HepG2 (cell line): ENCODE results near the gene PEX10. TPM values are rescaled to one million over a fixed set of nuclear protein-coding genes. Genes with fewer than 3 reads are reported as not detected.

Source experiments
- AKAP8 ChIP-seq: sonication (generic); formaldehyde crosslinking; IDR thresholded peaks from 2 replicates; pipeline ENCODE4 v1.5.1; 2020; ENCODE audit warnings: mild to moderate bottlenecking, missing genetic modification reagents
- ARID4A ChIP-seq: sonication (generic); formaldehyde crosslinking; IDR thresholded peaks from 2 replicates; pipeline ENCODE4 v1.5.0; 2020; ENCODE audit warnings: mild to moderate bottlenecking, missing genetic modification reagents, borderline replicate concordance
- BRF2 ChIP-seq: sonication (generic); formaldehyde crosslinking; IDR thresholded peaks from 2 replicates; pipeline ENCODE4 v1.8.1; 2022; ENCODE audit warnings: mild to moderate bottlenecking, missing genetic modification reagents
- CBFB ChIP-seq: sonication (generic); formaldehyde crosslinking; IDR thresholded peaks from 2 replicates; pipeline ENCODE4 v1.4.0; 2020; ENCODE audit warnings: missing genetic modification reagents
- ELF3 ChIP-seq: IDR thresholded peaks from 2 replicates; pipeline ENCODE4 v1.6.1; 2016; ENCODE audit warnings: missing genetic modification reagents, missing compliant biosample characterization
- ETV5 ChIP-seq: IDR thresholded peaks from 2 replicates; pipeline ENCODE4 v1.6.1; 2018; ENCODE audit warnings: missing biosample characterization, missing genetic modification reagents, inconsistent platforms, borderline replicate concordance
- HDAC2 ChIP-seq: sonication (generic); formaldehyde crosslinking; IDR thresholded peaks from 2 replicates; pipeline ENCODE4 v1.4.0; 2020; ENCODE audit warnings: missing genetic modification reagents
- HMG20B ChIP-seq: conservative IDR thresholded peaks from 2 replicates; pipeline ENCODE4 v1.6.1; 2016; ENCODE audit warnings: missing genetic modification reagents, missing compliant biosample characterization
- KMT2A ChIP-seq: sonication (generic); formaldehyde crosslinking; IDR thresholded peaks from 2 replicates; pipeline ENCODE4 v1.4.0; 2020; ENCODE audit warnings: missing genetic modification reagents
- MBD4 ChIP-seq: IDR thresholded peaks from 2 replicates; pipeline ENCODE4 v1.6.1; 2012; ENCODE audit warnings: low read length, inconsistent platforms, borderline replicate concordance
- MNT ChIP-seq: fragments of 450-650 bp; IDR thresholded peaks from 2 replicates; pipeline ENCODE4 v1.6.1; 2016
- MTF2 ChIP-seq: sonication (generic); formaldehyde crosslinking; IDR thresholded peaks from 2 replicates; pipeline ENCODE4 v1.5.0; 2020; ENCODE audit warnings: missing genetic modification reagents, borderline replicate concordance
- NONO ChIP-seq, 2 experiments: fragments of 450-650 bp in 1 of 2; sonication (generic) in 1 of 2; formaldehyde crosslinking in 1 of 2; IDR thresholded peaks in 1 of 2; conservative IDR thresholded peaks in 1 of 2; 2 replicates each; pipeline versions ENCODE4 v1.6.1 to v1.8.0; 2017 to 2022; ENCODE audit warnings: mild to moderate bottlenecking in 1 of 2, missing genetic modification reagents in 1 of 2, moderate library complexity in 1 of 2
- NR2C2 ChIP-seq: sonication (generic); formaldehyde crosslinking; IDR thresholded peaks from 2 replicates; pipeline ENCODE4 v1.4.0; 2020; ENCODE audit warnings: missing genetic modification reagents, mild to moderate bottlenecking, moderate library complexity, borderline replicate concordance
- PAX8 ChIP-seq: sonication (generic); formaldehyde crosslinking; IDR thresholded peaks from 2 replicates; pipeline ENCODE4 v1.8.0; 2022; ENCODE audit warnings: mild to moderate bottlenecking, missing genetic modification reagents, borderline replicate concordance
- PHF5A ChIP-seq: IDR thresholded peaks from one replicate; pipeline ENCODE4 v1.6.1; 2018; ENCODE audit warnings: low read depth, missing genetic modification reagents; ENCODE audit not compliant: unreplicated experiment
- RARG ChIP-seq: sonication (generic); formaldehyde crosslinking; IDR thresholded peaks from 2 replicates; pipeline ENCODE4 v1.4.0; 2020; ENCODE audit warnings: low read depth, mild to moderate bottlenecking, missing genetic modification reagents
- SALL1 ChIP-seq: sonication (generic); formaldehyde crosslinking; IDR thresholded peaks from 2 replicates; pipeline ENCODE4 v1.8.0; 2022; ENCODE audit warnings: mild to moderate bottlenecking, missing genetic modification reagents
- SP4 ChIP-seq: sonication (generic); formaldehyde crosslinking; IDR thresholded peaks from 2 replicates; pipeline ENCODE4 v1.8.1; 2023; ENCODE audit warnings: mild to moderate bottlenecking, missing genetic modification reagents
- SSRP1 ChIP-seq: IDR thresholded peaks from 2 replicates; pipeline ENCODE4 v1.6.1; 2016; ENCODE audit warnings: control low read depth
- TBX2 ChIP-seq: sonication (generic); formaldehyde crosslinking; IDR thresholded peaks from 2 replicates; pipeline ENCODE4 v1.5.0; 2020; ENCODE audit warnings: missing genetic modification reagents, mild to moderate bottlenecking, borderline replicate concordance
- XBP1 ChIP-seq: sonication (generic); formaldehyde crosslinking; IDR thresholded peaks from 2 replicates; pipeline ENCODE4 v1.5.0; 2020; ENCODE audit warnings: missing genetic modification reagents
- ZFY ChIP-seq: sonication (generic); formaldehyde crosslinking; IDR thresholded peaks from 2 replicates; pipeline ENCODE4 v1.4.0; 2020; ENCODE audit warnings: missing genetic modification reagents
- ZIK1 ChIP-seq: sonication (generic); formaldehyde crosslinking; IDR thresholded peaks from 2 replicates; pipeline ENCODE4 v1.5.0; 2020; ENCODE audit warnings: mild to moderate bottlenecking, low read depth, missing genetic modification reagents, borderline replicate concordance
- ZNF746 ChIP-seq: sonication (generic); formaldehyde crosslinking; IDR thresholded peaks from 2 replicates; pipeline ENCODE4 v1.8.0; 2022; ENCODE audit warnings: mild to moderate bottlenecking, missing genetic modification reagents
- polyA plus RNA-seq, 8 experiments: library from polyadenylated mRNA; depleted of rRNA in 3 of 8; stranded (reverse) in 7 of 8; unstranded in 1 of 8; fragments of >200 nt; fragmentation: Illumina TruSeq in 4 of 8; extraction: Trizol in 4 of 8; gene quantifications; 2 replicates each; pipeline versions ENCODE4 v1.2.1 to v1.2.3, GENCODE V29; 2011 to 2016; ENCODE audit warnings: low read depth in 4 of 8, missing spikeins in 1 of 8, mixed read lengths in 1 of 8; ENCODE audit not compliant: insufficient read depth in 1 of 8
- total RNA-seq, 5 experiments: library from RNA; depleted of rRNA; stranded (reverse); fragments of >200 nt; fragmentation: Illumina TruSeq; extraction: Trizol; gene quantifications; 2 replicates each; pipeline ENCODE4 v1.2.3, GENCODE V29; 2016; ENCODE audit warnings: low read depth in 1 of 5

The PEX10 gene
- total and polyA plus RNA-seq, 2 of the 13 experiments (the other 11 are each of a cell fraction or from before 2014, with no cell fraction given), result 16.1 to 39.6 TPM

GRCh38 chr1:2412395-2412772, at the start of gene PEX10 (continued):
- TF ChIP-seq TBX2 (CRISPR knock-in tag), result peak; percentile 3; the same call in 1 of the 2 replicates
- TF ChIP-seq KMT2A (CRISPR knock-in tag), result no peak
- peak; percentile 15; the same call in 1 of the 2 replicates for TF ChIP-seq HDAC2 (CRISPR knock-in tag)
- TF ChIP-seq HMG20B, result no peak
- 0 out of 2 replicates have a peak, but pooled peaks have one; percentile 45 for TF ChIP-seq ETV5 (CRISPR knock-in tag)
- TF ChIP-seq NR2C2 (CRISPR knock-in tag), result peak; percentile 21
- TF ChIP-seq SP4, result peak; percentile 98
- no peak; the same call in 1 of the 2 replicates for TF ChIP-seq MTF2 (CRISPR knock-in tag)
- 0 out of 2 replicates have a peak, but pooled peaks have one; percentile 3 for TF ChIP-seq PAX8 (CRISPR knock-in tag)
- TF ChIP-seq BRF2 (CRISPR knock-in tag), result no peak
- peak; percentile 93 for TF ChIP-seq ARID4A
- TF ChIP-seq ZIK1 (CRISPR knock-in tag), result peak; percentile 52; the same call in 1 of the 2 replicates
- no peak for TF ChIP-seq NONO (IDR thresholded peaks at IDR 0.05)
- TF ChIP-seq NONO (CRISPR knock-in tag; conservative IDR thresholded peaks at IDR 0.05), result peak; percentile 65; the same call in 1 of the 2 replicates
- TF ChIP-seq ZFY (CRISPR knock-in tag), result peak; percentile 84
- TF ChIP-seq SALL1 (CRISPR knock-in tag), result no peak
- peak; percentile 34 for TF ChIP-seq PHF5A (CRISPR knock-in tag)
- TF ChIP-seq RARG, result no peak
- no peak for TF ChIP-seq SSRP1
- no peak for TF ChIP-seq MBD4
- TF ChIP-seq CBFB (CRISPR knock-in tag), result no peak
- TF ChIP-seq ZNF746, result peak; percentile 3; the same call in 1 of the 2 replicates
- TF ChIP-seq MNT, result 0 out of 2 replicates have a peak, but pooled peaks have one; percentile 30
- no peak for TF ChIP-seq XBP1 (CRISPR knock-in tag)
- peak; percentile 44 for TF ChIP-seq ELF3 (CRISPR knock-in tag)
- TF ChIP-seq AKAP8, result peak; percentile 93
